Adrenal gland (tissue), 5 donors: ENCODE results near the gene DOLPP1.

Experiments
- POLR2A ChIP-seq, 2 donors: fragments of 450-650 bp; IDR thresholded peaks; one replicate each; pipeline ENCODE4 v1.6.1; 2017; ENCODE audit warnings: antibody characterized with exemption in 2 of 2, mild to moderate bottlenecking in 2 of 2, moderate library complexity in 1 of 2
- TF ChIP-seq, protein P1 (sequence below), 6 experiments: fragments of 450-650 bp in 4 of 6; fragments of 200-600 bp in 2 of 6; sonication (generic) in 1 of 6; IDR thresholded peaks; 1 replicate in 5 of 6; 2 replicates in 1 of 6; pipeline versions ENCODE4 v1.5.1 to v1.8.0; 2016 to 2021; ENCODE audit warnings: antibody characterized with exemption in 6 of 6, mild to moderate bottlenecking in 2 of 6, moderate library complexity in 1 of 6
- donor health status: DM: no; HTN: no; CAD: no.

DNA sequence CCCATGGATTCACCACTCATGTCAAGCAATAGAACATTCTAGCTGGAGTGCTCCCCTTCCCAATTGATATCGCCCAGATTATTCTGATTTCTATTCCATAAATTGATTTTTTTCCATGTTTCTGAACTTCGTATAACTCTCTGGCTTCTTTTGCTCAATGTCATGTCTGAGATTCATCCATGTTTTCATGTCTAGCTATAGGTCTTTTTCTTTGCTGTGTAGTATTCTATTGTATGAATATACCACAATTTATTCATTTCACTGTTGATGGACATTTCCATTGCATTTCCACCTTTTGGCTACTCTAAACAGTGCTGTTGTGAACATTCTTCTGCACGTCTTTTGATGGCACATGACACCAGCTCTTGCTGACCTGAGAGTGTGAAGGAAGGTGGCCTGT, 49.9 kb downstream of the DOLPP1 start:
- no peak for TF ChIP-seq POLR2A (IDR thresholded peaks at IDR 0.05)
- TF ChIP-seq, protein P1, sequence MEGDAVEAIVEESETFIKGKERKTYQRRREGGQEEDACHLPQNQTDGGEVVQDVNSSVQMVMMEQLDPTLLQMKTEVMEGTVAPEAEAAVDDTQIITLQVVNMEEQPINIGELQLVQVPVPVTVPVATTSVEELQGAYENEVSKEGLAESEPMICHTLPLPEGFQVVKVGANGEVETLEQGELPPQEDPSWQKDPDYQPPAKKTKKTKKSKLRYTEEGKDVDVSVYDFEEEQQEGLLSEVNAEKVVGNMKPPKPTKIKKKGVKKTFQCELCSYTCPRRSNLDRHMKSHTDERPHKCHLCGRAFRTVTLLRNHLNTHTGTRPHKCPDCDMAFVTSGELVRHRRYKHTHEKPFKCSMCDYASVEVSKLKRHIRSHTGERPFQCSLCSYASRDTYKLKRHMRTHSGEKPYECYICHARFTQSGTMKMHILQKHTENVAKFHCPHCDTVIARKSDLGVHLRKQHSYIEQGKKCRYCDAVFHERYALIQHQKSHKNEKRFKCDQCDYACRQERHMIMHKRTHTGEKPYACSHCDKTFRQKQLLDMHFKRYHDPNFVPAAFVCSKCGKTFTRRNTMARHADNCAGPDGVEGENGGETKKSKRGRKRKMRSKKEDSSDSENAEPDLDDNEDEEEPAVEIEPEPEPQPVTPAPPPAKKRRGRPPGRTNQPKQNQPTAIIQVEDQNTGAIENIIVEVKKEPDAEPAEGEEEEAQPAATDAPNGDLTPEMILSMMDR (IDR thresholded peaks at IDR 0.05): no peak
